Central memory CD8-positive, alpha-beta T cell (primary cell): ENCODE data around the gene AP3S2.

ENCODE experiments used
- ATAC-seq: fragments of 150-1000 bp; cut with Tn5 transposase; replicated peaks from 2 replicates; pipeline ENCODE4 v1.10.0; 2022; ENCODE audit warnings: mild to moderate bottlenecking, moderate FRiP score, moderate number of reproducible peaks; ENCODE audit not compliant: poor library complexity, severe bottlenecking; ENCODE audit errors: extremely low read depth
- DNase-seq, 2 donors: peaks; one replicate each; pipeline ENCODE4 v3.0.0; 2021; ENCODE audit warnings: low spot score in 2 of 2
- H3K27ac Mint-ChIP-seq: one replicate; pipeline ENCODE4 v1.8.0; 2022; ENCODE audit warnings: low read depth, mild to moderate bottlenecking, moderate library complexity, mixed read lengths
- H3K27me3 Mint-ChIP-seq: one replicate; pipeline ENCODE4 v1.8.0; 2022; ENCODE audit warnings: mixed read lengths
- H3K36me3 Mint-ChIP-seq: one replicate; pipeline ENCODE4 v1.8.0; 2022; ENCODE audit warnings: mild to moderate bottlenecking, moderate library complexity, mixed read lengths; ENCODE audit not compliant: insufficient read depth
- H3K4me1 Mint-ChIP-seq: one replicate; pipeline ENCODE4 v1.8.0; 2022; ENCODE audit warnings: mixed read lengths
- H3K4me3 Mint-ChIP-seq: one replicate; pipeline ENCODE4 v1.8.0; 2022; ENCODE audit warnings: mild to moderate bottlenecking, moderate library complexity, mixed read lengths
- H3K9me3 Mint-ChIP-seq: one replicate; pipeline ENCODE4 v1.8.0; 2022; ENCODE audit warnings: mixed read lengths

The AP3S2 gene

DNA sequence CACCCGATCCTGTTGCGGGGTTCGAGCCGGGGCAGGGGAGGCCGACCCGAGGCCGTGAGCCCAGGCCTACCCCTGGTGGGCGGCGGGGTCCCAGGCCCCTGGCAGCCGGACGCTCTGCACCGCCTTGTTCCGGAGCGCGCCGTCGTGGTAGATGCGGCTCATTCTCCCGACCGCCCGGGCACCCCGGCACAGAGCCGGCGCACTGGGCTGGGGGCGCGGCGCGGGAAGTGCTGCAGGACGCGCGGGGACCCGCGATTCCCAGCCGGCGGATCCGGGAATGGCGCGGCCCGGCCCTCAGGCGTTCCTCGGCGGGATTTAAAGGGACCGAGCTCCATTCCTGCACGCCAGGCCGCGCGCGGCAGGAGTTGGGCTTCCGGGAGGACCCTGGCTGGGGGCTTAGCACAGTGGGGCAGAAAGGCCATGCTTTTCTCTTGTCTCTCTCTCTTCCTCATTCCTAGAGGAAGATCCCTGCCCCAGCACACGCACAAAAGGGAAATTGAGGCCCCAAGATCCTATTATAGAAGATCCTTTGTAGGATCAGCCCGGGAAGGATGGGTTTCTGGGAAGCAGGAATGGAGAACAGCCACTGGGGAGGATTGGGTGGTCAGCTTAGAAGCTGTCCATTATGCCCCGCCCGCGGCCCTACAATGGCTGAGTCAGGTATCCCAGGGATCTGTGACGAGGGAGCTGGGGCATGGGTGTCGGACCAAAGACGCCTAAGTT is 19.0 kb upstream of the AP3S2 start, which contains the start of gene ARPIN:
TSS of gene ARPIN (minus strand) at position 279 of the 723 bp plus-strand sequence. CDS start at position 162, 117 bp downstream.
- DNase-seq (no peak), ATAC-seq (no peak)
- Mint-ChIP-seq H3K36me3 (no peaks in the 10 kb centered on the region), H3K27me3 (peaks cover 56% of the 10 kb centered on the region), H3K9me3 (no peaks in the 10 kb centered on the region), H3K4me3 (no peak within 1 kb of the TSS), H3K4me1 (no peaks in the 10 kb centered on the region), H3K27ac (no peak within 1 kb of the TSS)

DNA sequence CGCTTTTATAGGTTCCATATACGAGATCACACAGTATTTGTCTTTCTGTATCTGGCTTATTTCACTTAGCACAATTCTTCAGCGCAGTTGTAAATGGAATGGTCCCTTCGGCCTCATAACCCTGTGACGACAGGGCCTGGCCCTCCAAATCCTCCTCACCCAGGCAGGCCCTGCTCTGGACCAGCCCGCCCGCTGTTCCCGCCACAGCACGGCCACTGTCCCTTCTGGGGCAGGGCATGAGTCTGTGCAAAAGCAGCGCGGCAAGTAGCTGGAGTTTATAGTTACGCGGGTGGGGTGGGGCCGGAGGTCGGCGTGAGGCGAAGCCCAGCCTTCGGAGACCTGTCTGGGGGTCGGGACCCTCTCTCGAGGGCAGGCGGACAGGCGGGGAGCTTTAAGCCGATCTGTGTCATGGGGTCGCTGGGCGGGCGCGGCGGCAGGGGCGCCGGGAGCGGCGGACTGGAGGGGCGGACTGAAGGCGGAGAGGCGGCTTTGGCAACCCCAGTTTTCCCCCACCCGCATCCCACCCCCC is 18.4 kb upstream of the AP3S2 start:
- H3K27me3 Mint-ChIP-seq = peaks cover 56% of the 10 kb centered on the region
- H3K4me3 Mint-ChIP-seq = no peak overlapping the region
- H3K36me3 Mint-ChIP-seq = no peaks in the 10 kb centered on the region
- H3K4me1 Mint-ChIP-seq = no peaks in the 10 kb centered on the region
- ATAC-seq = no peak
- no peak overlapping the region for H3K27ac Mint-ChIP-seq
- H3K9me3 Mint-ChIP-seq = no peaks in the 10 kb centered on the region
- no peak for DNase-seq

DNA sequence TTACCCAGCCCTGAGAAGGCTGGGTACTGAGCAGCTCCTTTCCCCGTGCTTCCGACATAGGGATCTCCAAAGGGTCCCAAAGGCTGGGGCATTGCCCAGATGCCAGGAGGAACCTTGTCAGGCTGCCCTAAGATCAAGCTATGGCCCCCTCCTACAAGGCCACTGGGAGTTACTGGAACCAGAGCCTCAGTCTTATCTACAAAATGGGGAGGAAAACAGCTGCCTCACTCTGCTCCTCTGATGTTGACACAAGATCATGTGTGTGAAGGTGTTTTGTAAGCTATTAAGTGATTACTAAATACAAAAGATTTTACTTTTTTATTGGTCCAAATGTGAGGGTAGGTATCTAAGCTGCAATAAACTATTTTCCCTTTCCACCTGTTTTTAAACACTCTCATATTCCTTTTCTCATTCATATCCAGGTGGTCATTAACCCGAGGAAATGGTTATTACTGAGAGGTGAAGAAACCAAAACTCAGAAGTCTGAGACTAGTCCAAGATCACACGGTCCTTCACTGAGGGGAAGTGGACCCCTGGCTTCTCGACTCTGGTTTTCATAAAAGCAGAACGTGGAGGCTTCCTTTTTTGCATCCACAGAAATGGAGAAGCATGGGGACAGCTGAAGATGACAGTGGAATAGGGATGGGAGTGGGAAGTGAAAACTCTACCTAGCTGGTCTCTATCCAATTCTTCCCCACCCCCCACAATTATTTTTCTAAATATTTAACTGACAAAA is 17.3 kb upstream of the AP3S2 start:
- Mint-ChIP-seq H3K27ac (no peak overlapping the region), H3K4me3 (no peak overlapping the region), H3K36me3 (peaks cover under 1% of the 10 kb centered on the region), H3K4me1 (no peaks in the 10 kb centered on the region), H3K27me3 (peaks cover 63% of the 10 kb centered on the region), H3K9me3 (no peaks in the 10 kb centered on the region)
- DNase-seq (no peak), ATAC-seq (no peak)

DNA sequence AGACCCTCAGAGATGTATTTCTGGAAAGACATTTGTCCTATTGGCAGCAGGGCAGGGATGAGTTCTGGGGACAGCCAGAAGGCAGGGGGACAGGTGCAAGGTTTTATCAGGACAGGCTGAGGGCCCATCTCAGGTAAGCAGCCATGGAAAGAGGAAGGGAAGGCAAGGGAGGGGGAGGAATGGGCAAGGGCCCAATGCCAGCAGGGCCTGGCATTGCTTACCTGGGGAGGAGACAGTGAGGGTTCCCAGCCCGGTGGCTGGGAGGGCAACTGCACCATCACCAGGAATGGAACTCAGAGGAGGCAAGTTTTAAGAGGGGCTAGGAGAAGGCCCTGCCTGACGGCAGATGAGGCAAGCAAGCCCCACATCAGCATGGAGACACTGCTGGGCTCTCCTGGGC is 15.8 kb upstream of the AP3S2 start:
- Mint-ChIP-seq H3K36me3 (peaks cover 2% of the 10 kb centered on the region), H3K4me3 (no peak overlapping the region), H3K27ac (no peak overlapping the region), H3K27me3 (peaks cover 69% of the 10 kb centered on the region), H3K9me3 (no peaks in the 10 kb centered on the region), H3K4me1 (no peaks in the 10 kb centered on the region)
- DNase-seq (no peak), ATAC-seq (no peak)

DNA sequence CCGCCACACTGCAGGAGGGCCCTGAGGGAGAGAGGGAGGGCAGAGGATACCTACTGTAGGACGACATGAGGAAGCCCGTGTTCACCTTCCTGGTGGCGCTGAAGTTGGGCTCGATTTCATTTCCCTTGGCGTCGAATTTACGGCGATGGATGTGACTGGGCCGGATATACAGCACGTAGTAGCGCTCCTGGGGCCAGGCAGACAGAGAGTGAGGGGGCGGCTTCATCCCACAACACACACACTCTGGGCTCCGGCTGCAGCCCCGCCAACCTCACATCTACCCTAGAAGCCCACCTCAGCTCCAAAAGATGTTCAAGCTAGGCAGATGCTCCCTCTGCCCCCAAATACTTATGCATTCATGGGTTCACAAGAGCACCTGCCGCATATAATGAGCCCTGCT is 14.4 kb upstream of the AP3S2 start:
- DNase-seq (no peak), ATAC-seq (no peak)
- Mint-ChIP-seq H3K9me3 (no peaks in the 10 kb centered on the region), H3K4me3 (no peak overlapping the region), H3K27ac (no peak overlapping the region), H3K27me3 (peaks cover 55% of the 10 kb centered on the region), H3K4me1 (no peaks in the 10 kb centered on the region), H3K36me3 (peaks cover 2% of the 10 kb centered on the region)

DNA sequence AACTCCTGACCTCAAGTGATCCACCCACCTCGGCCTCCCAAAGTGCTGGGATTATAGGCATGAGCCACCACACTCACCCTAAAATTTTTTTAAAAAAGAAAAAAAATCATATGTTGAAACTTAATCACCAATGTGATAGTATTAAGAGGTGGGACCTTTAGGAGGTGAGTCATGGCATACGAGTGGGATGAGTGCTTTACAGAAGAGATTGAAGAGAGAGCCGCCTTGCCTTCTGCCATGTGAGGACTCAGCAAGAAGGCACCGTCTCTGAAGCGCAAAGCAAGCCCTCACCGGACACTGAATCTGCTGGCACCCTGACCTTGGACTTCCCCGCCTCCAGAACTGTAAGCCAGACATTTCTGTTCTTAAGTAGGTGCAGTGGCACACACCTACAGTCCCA is 13.5 kb upstream of the AP3S2 start:
- no peak for DNase-seq
- Mint-ChIP-seq H3K4me3 (no peak overlapping the region), H3K9me3 (no peaks in the 10 kb centered on the region), H3K4me1 (no peaks in the 10 kb centered on the region), H3K36me3 (peaks cover 2% of the 10 kb centered on the region), H3K27me3 (peaks cover 50% of the 10 kb centered on the region), H3K27ac (no peak overlapping the region)
- ATAC-seq = no peak

DNA sequence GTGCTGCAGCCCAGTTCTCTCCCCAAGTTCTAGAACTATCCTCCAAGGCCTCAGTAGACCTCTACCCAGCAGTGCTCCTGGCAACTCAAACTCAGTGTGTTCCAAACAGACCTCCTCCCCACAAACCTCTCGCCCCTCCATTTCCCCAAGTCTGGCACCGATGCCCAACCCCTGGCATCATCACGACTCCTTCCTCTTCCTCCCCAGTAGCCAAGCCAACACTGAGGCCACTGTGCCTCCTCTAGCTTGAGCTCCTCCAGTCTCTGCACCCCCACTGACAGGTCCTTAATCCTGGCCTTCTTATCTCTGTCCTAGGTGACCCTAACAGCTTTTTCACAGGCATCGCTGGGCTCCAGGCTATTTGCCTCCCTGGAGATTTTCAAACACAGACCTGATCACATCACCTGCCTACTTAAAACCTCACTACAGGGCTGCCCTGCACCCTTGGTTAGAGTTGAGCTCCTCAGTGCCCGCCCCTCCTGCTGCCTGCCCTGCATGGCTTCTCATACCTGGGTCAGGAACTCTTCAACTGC is 12.1 kb upstream of the AP3S2 start:
- Mint-ChIP-seq H3K36me3 (peaks cover 2% of the 10 kb centered on the region), H3K4me3 (no peak overlapping the region), H3K27me3 (peaks cover 36% of the 10 kb centered on the region), H3K27ac (no peak overlapping the region), H3K9me3 (no peaks in the 10 kb centered on the region), H3K4me1 (no peaks in the 10 kb centered on the region)
- no peak for DNase-seq
- no peak for ATAC-seq

DNA sequence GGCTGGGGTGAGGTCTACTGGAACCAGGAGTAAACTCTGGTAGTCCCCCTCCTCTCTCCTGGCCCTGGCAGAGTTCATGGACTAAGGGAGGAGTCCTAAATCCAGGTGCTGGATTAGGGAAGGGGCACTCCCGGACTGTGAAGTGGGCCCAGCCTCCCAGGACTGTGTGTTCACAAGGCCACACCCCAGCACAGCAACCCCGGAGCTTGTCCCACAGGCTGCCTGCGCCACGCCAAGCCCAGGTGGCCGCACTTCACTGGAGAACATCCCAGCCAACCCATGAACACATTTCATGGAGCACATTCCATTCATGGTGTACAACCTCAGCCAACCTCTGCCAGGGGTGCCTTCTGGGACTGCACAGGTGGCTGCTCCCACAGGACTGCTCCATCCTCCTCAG is 10.7 kb upstream of the AP3S2 start:
- DNase-seq (no peak), ATAC-seq (no peak)
- no peak overlapping the region for H3K4me3 Mint-ChIP-seq
- no peaks in the 10 kb centered on the region for H3K9me3 Mint-ChIP-seq
- no peaks in the 10 kb centered on the region for H3K4me1 Mint-ChIP-seq
- peaks cover 28% of the 10 kb centered on the region for H3K27me3 Mint-ChIP-seq
- H3K27ac Mint-ChIP-seq = no peak overlapping the region
- H3K36me3 Mint-ChIP-seq = peaks cover 2% of the 10 kb centered on the region

DNA sequence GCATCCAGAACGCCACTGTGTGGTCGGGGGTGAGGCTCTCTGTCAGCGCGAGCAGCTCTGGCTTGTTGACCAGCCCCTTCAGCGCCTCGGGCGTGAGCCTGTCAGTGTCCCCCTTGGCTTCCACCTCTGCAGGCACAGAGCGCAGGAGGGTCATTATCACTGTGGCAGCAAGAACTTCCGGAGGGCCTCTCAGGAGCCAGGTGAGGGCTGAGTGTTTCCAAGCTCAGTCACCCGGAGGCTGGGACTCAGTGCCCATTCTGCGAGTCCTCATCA is 10.0 kb upstream of the AP3S2 start:
- no peak overlapping the region for H3K4me3 Mint-ChIP-seq
- no peak for DNase-seq
- peaks cover 2% of the 10 kb centered on the region for H3K36me3 Mint-ChIP-seq
- H3K4me1 Mint-ChIP-seq = no peaks in the 10 kb centered on the region
- no peak for ATAC-seq
- peaks cover 21% of the 10 kb centered on the region for H3K27me3 Mint-ChIP-seq
- H3K27ac Mint-ChIP-seq = no peak overlapping the region
- H3K9me3 Mint-ChIP-seq = no peaks in the 10 kb centered on the region

DNA sequence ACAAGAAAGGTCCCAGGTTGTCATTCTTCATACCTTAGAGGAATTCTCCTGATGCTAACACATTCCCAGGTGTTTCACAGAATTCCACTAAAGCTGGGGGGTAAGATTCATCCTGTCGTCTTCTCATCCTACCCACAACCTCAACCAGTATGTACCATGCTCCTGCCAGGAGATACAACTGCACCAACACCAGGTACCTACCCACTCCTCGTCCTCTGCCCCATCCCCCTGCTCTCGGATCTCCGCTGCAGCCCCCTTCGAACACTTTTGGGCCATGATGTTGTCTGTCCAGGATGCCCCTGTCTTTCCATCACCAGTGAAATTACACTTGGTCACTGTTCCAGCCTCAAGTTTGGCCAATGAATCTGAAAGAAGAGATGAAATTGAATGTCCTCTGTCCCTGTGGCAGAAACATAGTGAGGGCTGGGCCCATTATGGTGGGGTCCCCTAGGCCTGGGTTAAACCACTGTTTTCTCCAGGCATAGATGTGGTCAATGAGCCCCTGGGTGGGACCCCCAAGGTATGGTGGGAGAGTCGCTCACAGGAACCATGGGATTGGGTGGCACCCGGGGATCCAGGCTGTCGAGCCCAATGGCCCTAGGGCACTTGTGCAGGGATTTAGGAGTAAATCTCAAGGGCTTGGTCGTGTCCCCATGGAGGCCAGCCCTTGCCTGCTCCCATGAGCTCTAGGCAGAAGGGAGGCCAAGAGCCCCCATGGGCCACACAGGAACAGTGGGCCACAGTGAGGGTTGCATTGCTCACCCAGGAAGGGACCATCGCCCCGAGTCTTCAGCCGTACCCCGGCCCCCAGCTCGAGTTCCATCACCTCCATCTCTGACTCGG is 9.4 kb upstream of the AP3S2 start:
- DNase-seq (no peak), ATAC-seq (no peak)
- Mint-ChIP-seq H3K9me3 (no peaks in the 10 kb centered on the region), H3K27ac (no peak overlapping the region), H3K36me3 (peaks cover 2% of the 10 kb centered on the region), H3K4me1 (no peaks in the 10 kb centered on the region), H3K27me3 (peaks cover 19% of the 10 kb centered on the region), H3K4me3 (no peak overlapping the region)

DNA sequence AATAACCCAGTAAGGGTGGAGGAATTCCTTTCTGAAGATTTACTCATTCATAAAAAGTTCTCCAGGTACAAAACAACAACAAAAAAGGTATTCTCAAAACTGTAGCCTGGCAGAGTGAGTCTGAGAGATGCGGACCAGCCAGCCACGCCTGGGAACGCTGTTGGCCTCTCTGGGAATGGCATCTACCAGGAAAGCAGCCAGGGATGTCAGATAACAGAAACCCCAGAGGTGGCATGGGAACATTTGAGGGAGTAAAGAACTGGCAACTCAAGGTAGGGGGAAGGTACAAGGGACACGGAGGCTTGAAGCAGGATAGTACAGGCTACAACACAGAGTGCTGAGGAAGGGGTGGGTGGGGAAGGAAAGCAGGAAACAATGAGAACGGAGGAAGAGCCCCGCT is 7.1 kb upstream of the AP3S2 start:
- Mint-ChIP-seq H3K27me3 (peaks cover 10% of the 10 kb centered on the region), H3K9me3 (no peaks in the 10 kb centered on the region), H3K27ac (no peak overlapping the region), H3K36me3 (peaks cover 1% of the 10 kb centered on the region), H3K4me1 (no peaks in the 10 kb centered on the region), H3K4me3 (no peak overlapping the region)
- DNase-seq = no peak
- ATAC-seq = no peak

DNA sequence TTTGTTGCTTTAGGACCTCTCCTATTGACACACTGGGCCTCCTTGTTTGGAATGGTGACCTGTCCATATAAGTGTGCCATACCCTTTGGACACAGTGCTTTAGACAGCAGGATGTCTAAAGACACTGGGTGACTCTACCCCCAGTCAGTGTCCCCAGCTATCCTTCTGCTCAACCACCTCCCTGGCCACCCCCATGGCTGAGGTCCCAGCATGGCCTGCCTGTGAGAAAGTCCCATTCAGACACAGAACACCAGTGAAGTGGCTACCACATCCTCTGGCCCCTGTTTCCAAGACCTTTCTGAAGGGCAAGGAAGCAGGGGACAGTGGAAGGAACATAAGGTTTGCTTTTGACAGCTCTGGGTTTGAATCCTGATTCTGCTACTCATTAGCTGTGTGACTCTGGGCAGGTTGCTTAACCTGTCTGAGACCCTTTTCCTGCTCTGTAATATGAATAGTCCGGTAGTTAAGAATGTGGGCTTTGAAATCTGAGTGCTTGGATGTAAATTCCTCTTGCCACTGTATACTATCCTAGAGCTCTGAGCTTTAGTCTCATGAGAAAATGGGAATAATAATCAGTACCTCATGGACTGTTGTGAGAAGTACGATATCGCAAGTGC is 6.3 kb upstream of the AP3S2 start:
- Mint-ChIP-seq H3K36me3 (peaks cover 1% of the 10 kb centered on the region), H3K4me3 (no peak overlapping the region), H3K4me1 (peaks cover 1% of the 10 kb centered on the region), H3K9me3 (no peaks in the 10 kb centered on the region), H3K27me3 (peaks cover 2% of the 10 kb centered on the region), H3K27ac (no peak overlapping the region)
- DNase-seq = no peak
- ATAC-seq = no peak
